Activated T-cell treated with anti-CD3 and anti-CD28 coated beads, Interleukin-2, amount 50 U/mL, for 48 hours (primary cell): ENCODE data around the gene FBN1.

Experiments
- DNase-seq, 2 experiments: peaks; one replicate each; pipeline ENCODE4 v3.0.0-alpha.2; 2020

Gene FBN1

GRCh38 chr15:48650931-48651330 is 5.4 kb upstream of the FBN1 start:
- DNase-seq = no peak

- DNase-seq = no peak
These were observed 2.5 kb upstream of the FBN1 start for GRCh38 chr15:48647962-48648361.

- no peak for DNase-seq
These were observed 822 bp upstream of the FBN1 start for GRCh38 chr15:48646331-48646730.

GRCh38 chr15:48644827-48645557 is 517 bp downstream of the FBN1 start:
- peak; percentile 34 for DNase-seq

GRCh38 chr15:48644467-48644826 is 1.1 kb downstream of the FBN1 start:
- DNase-seq = no peak

GRCh38 chr15:48643776-48644466 is 1.6 kb downstream of the FBN1 start:
- no peak for DNase-seq

GRCh38 chr15:48643206-48643605 is 2.3 kb downstream of the FBN1 start:
- no peak for DNase-seq

GRCh38 chr15:48642795-48643194 is 2.7 kb downstream of the FBN1 start:
- no peak for DNase-seq

GRCh38 chr15:48641416-48641815 is 4.1 kb downstream of the FBN1 start:
- DNase-seq = no peak

GRCh38 chr15:48638963-48639362 is 6.5 kb downstream of the FBN1 start:
- DNase-seq = no peak

GRCh38 chr15:48637639-48638038 is 7.9 kb downstream of the FBN1 start:
- no peak for DNase-seq

GRCh38 chr15:48636511-48636910 is 9.0 kb downstream of the FBN1 start:
- no peak for DNase-seq

GRCh38 chr15:48634893-48635292 is 10.6 kb downstream of the FBN1 start:
- DNase-seq = no peak

GRCh38 chr15:48634096-48634495 is 11.4 kb downstream of the FBN1 start:
- no peak for DNase-seq

- DNase-seq = no peak
These were observed 12.9 kb downstream of the FBN1 start for GRCh38 chr15:48632651-48633050.

GRCh38 chr15:48631176-48631770 is 14.2 kb downstream of the FBN1 start:
- no peak for DNase-seq

GRCh38 chr15:48630245-48630644 is 15.3 kb downstream of the FBN1 start:
- no peak for DNase-seq

- DNase-seq = no peak
These were observed 16.7 kb downstream of the FBN1 start for GRCh38 chr15:48628832-48629231.

- no peak for DNase-seq
These were observed 18.1 kb downstream of the FBN1 start for GRCh38 chr15:48627260-48627940.

GRCh38 chr15:48625126-48625525 is 20.4 kb downstream of the FBN1 start:
- no peak for DNase-seq

GRCh38 chr15:48624700-48625099 is 20.8 kb downstream of the FBN1 start:
- no peak for DNase-seq

GRCh38 chr15:48623456-48623855 is 22.1 kb downstream of the FBN1 start:
- DNase-seq = no peak

GRCh38 chr15:48622237-48622636 is 23.3 kb downstream of the FBN1 start:
- no peak for DNase-seq

GRCh38 chr15:48619446-48619845 is 26.1 kb downstream of the FBN1 start:
- no peak for DNase-seq
